Measurements from ENCODE around the gene SNCB. TPM values are rescaled to one million over a fixed set of nuclear protein-coding genes. Genes with fewer than 3 reads are reported as not detected.
"Not testable (repeated sequence)": the region's sequence is repeated elsewhere in the genome, so short reads cannot be mapped to it uniquely, and the experiment has no call there.

The SNCB gene
- total and polyA plus RNA-seq, 2 of the 13 experiments (the other 11 are each of a cell fraction or from before 2014, with no cell fraction given): not detected

GRCh38 chr5:176591667-176592066, 38.7 kb downstream of the SNCB start (continued):
- peak; percentile 41; the same call in 1 of the 2 replicates for TF ChIP-seq SKIL (CRISPR knock-in tag; IDR thresholded peaks at IDR 0.05; ENCODE audit: borderline replicate concordance)
- TF ChIP-seq FOXK2 (IDR thresholded peaks at IDR 0.05): 0 out of 2 replicates have a peak, but pooled peaks have one; percentile 43
- peak; percentile 79 for TF ChIP-seq ZNF282 (IDR thresholded peaks at IDR 0.05; ENCODE audit: partially characterized antibody)
- 0 out of 2 replicates have a peak, but pooled peaks have one; percentile 79 for TF ChIP-seq ARNT (IDR thresholded peaks at IDR 0.05)
- TF ChIP-seq ZNF589 (CRISPR knock-in tag; conservative IDR thresholded peaks at IDR 0.05): peak; percentile 57; the same call in 1 of the 2 replicates
- TF ChIP-seq SOX6 (IDR thresholded peaks at IDR 0.05): 0 out of 2 replicates have a peak, but pooled peaks have one; percentile 65
- TF ChIP-seq SOX6 (CRISPR knock-in tag; IDR thresholded peaks at IDR 0.05): not testable (repeated sequence)
- peak; percentile 99 for TF ChIP-seq NONO (IDR thresholded peaks at IDR 0.05)
- 0 out of 2 replicates have a peak, but pooled peaks have one; percentile 27 for TF ChIP-seq NONO (CRISPR knock-in tag; conservative IDR thresholded peaks at IDR 0.05)
- 0 out of 2 replicates have a peak, but pooled peaks have one; percentile 32 for TF ChIP-seq CENPT (CRISPR knock-in tag; IDR thresholded peaks at IDR 0.05; ENCODE audit: low read depth)
- TF ChIP-seq, protein P1, sequence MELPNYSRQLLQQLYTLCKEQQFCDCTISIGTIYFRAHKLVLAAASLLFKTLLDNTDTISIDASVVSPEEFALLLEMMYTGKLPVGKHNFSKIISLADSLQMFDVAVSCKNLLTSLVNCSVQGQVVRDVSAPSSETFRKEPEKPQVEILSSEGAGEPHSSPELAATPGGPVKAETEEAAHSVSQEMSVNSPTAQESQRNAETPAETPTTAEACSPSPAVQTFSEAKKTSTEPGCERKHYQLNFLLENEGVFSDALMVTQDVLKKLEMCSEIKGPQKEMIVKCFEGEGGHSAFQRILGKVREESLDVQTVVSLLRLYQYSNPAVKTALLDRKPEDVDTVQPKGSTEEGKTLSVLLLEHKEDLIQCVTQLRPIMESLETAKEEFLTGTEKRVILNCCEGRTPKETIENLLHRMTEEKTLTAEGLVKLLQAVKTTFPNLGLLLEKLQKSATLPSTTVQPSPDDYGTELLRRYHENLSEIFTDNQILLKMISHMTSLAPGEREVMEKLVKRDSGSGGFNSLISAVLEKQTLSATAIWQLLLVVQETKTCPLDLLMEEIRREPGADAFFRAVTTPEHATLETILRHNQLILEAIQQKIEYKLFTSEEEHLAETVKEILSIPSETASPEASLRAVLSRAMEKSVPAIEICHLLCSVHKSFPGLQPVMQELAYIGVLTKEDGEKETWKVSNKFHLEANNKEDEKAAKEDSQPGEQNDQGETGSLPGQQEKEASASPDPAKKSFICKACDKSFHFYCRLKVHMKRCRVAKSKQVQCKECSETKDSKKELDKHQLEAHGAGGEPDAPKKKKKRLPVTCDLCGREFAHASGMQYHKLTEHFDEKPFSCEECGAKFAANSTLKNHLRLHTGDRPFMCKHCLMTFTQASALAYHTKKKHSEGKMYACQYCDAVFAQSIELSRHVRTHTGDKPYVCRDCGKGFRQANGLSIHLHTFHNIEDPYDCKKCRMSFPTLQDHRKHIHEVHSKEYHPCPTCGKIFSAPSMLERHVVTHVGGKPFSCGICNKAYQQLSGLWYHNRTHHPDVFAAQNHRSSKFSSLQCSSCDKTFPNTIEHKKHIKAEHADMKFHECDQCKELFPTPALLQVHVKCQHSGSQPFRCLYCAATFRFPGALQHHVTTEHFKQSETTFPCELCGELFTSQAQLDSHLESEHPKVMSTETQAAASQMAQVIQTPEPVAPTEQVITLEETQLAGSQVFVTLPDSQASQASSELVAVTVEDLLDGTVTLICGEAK (IDR thresholded peaks at IDR 0.05): peak; percentile 15; the same call in 1 of the 2 replicates
- TF ChIP-seq, protein P1 (CRISPR knock-in tag; IDR thresholded peaks at IDR 0.05): not testable (repeated sequence)
- peak; percentile 97; the same call in 1 of the 2 replicates for TF ChIP-seq IKZF1 (IDR thresholded peaks at IDR 0.05)
- peak; percentile 96; the same call in 1 of the 2 replicates for TF ChIP-seq TRIM22 (IDR thresholded peaks at IDR 0.05)
